DOHH2 (cell line): ENCODE measurements around the gene UGT8.

Experiments used
- EZH2phosphoT487 ChIP-seq: fragments of 200-600 bp; sonication (generic); IDR thresholded peaks from 2 replicates; pipeline ENCODE4 v1.6.1; 2017; ENCODE audit warnings: borderline replicate concordance, mild to moderate bottlenecking, antibody characterized with exemption, low read length, moderate library complexity, mixed read lengths
- TF ChIP-seq, protein P1 (sequence below): fragments of 200-600 bp; sonication (generic); IDR thresholded peaks from one replicate; pipeline ENCODE4 v1.5.1; 2014; ENCODE audit warnings: antibody characterized with exemption, mild to moderate bottlenecking, low read depth, low read length; ENCODE audit not compliant: poor library complexity, severe bottlenecking

DNA sequence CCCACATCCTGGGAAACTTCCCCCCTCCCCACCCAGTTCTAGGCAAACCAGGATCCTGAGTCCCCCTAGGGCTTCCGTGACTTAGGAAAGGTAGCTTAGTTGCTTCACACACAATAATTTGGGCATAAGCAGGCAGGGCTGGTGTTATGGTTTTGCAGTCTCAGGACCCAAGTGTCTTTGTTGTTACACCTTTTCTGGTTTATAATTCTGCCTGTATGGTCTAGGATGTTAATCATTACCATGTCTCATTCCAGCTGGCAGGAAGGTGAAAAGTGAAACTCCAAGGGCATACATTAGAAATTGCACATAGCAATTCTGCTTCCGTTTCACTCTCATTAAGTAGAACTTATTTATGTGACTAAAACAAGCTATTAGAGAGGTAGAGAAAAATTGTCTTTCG, 16.8 kb downstream of the UGT8 start:
- TF ChIP-seq, protein P1, sequence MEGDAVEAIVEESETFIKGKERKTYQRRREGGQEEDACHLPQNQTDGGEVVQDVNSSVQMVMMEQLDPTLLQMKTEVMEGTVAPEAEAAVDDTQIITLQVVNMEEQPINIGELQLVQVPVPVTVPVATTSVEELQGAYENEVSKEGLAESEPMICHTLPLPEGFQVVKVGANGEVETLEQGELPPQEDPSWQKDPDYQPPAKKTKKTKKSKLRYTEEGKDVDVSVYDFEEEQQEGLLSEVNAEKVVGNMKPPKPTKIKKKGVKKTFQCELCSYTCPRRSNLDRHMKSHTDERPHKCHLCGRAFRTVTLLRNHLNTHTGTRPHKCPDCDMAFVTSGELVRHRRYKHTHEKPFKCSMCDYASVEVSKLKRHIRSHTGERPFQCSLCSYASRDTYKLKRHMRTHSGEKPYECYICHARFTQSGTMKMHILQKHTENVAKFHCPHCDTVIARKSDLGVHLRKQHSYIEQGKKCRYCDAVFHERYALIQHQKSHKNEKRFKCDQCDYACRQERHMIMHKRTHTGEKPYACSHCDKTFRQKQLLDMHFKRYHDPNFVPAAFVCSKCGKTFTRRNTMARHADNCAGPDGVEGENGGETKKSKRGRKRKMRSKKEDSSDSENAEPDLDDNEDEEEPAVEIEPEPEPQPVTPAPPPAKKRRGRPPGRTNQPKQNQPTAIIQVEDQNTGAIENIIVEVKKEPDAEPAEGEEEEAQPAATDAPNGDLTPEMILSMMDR, result no peak
- no peak for TF ChIP-seq EZH2phosphoT487
